ENCODE measurements around the gene DLX4. TPM values are rescaled to one million over a fixed set of nuclear protein-coding genes. Genes with fewer than 3 reads are reported as not detected.

DLX4 gene
- total RNA-seq, 1 experiment from 2014 or later = 2.5 TPM

DNA sequence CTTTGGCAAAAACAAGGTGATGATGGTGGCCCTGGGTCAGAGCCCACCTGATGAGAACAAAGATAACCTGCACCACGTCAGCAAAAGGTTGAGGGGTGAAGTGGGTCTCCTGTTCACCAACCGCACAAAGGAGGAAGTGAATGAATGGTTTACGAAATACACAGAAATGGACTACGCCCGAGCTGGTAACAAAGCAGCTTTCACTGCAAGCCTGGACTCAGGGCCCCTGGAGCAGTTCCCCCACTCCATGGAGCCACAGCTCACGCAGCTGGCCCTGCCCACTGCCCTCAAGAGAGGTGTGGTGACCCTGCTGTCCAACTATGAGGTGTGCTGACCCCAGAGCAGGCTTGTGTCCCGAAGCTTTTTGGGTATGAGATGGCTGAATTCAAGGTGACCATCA is 29.7 kb upstream of the DLX4 start:
- Histone ChIP-seq H3K18ac (ENCODE audit: insufficient read length, low read depth, low read length) (no peak overlapping the region), H3T11ph (ENCODE audit: low read length) (no peak overlapping the region), H3K9ac (ENCODE audit: extremely low read depth, insufficient read length, low read length) (no peak overlapping the region), H3K27me3 (ENCODE audit: insufficient read depth, low read length) (no peaks in the 10 kb centered on the region; the same call in 1 of the 2 replicates), H2BK12ac (ENCODE audit: insufficient read length, low read depth, low read length) (no peak overlapping the region), H2BK5ac (ENCODE audit: insufficient read length, low read length) (no peak overlapping the region), H3K4me1 (ENCODE audit: insufficient read depth, low read length) (no peaks in the 10 kb centered on the region), H2BK15ac (ENCODE audit: low read depth, low read length) (no peak overlapping the region), H2AK5ac (ENCODE audit: insufficient read length, low read length) (no peak overlapping the region), H4K8ac (replicated peaks; ENCODE audit: insufficient read length, low read depth, low read length) (no peak overlapping the region), H3K4ac (ENCODE audit: low read depth, low read length) (no peak overlapping the region), H3K79me1 (ENCODE audit: insufficient read depth, low read depth, low read length, poor library complexity, severe bottlenecking) (no peaks in the 10 kb centered on the region), H3K79me2 (ENCODE audit: insufficient read depth, low read length) (no peaks in the 10 kb centered on the region), H3K27ac (ENCODE audit: insufficient read length, low read depth, low read length) (no peak overlapping the region), H3K4me2 (ENCODE audit: insufficient read depth, insufficient read length, low read length) (no peak overlapping the region), H3K23me2 (ENCODE audit: insufficient read length, low read depth, low read length, poor library complexity, severe bottlenecking) (peaks cover 2% of the 10 kb centered on the region), H2BK120ac (ENCODE audit: low read depth, low read length, poor library complexity, severe bottlenecking) (no peak overlapping the region), H4K91ac (ENCODE audit: insufficient read length, low read depth, low read length) (no peak overlapping the region), H3K9me3 (ENCODE audit: control insufficient read depth, low read depth, low read length) (no peaks in the 10 kb centered on the region), H4K20me1 (ENCODE audit: control insufficient read depth, insufficient read depth, insufficient read length) (no peaks in the 10 kb centered on the region), H4K5ac (ENCODE audit: insufficient read length, low read depth, low read length) (no peak overlapping the region), H2AFZ (ENCODE audit: low read length) (no peak overlapping the region), H3K14ac (ENCODE audit: insufficient read depth, low read length) (no peak overlapping the region), H3K23ac (ENCODE audit: insufficient read length, low read depth, low read length) (no peak overlapping the region), H3K56ac (ENCODE audit: insufficient read length, low read depth, low read length) (no peak overlapping the region), H2BK20ac (ENCODE audit: low read depth, low read length, poor library complexity, severe bottlenecking) (no peak overlapping the region)
- Mint-ChIP-seq H3K27me3 (ENCODE audit: low read depth) (peaks cover 72% of the 10 kb centered on the region), H3K27ac (no peak overlapping the region; a peak in 1 of 7 replicates), H3K36me3 (ENCODE audit: insufficient read depth in 1 of 3, low read depth in 3 of 3) (no peaks in the 10 kb centered on the region), H3K4me1 (peaks cover 13 to 28% of the 10 kb centered on the region in 2 experiments), H3K9me3 (no peaks in the 10 kb centered on the region; a peak in 1 of 5 replicates), H3K4me3 (no peak overlapping the region)
- no peak for DNase-seq
- WGBS (ENCODE audit: extremely low coverage, insufficient read length, low lambda C conversion rate) = no CpG with 5 or more reads among the region's 7 CpGs
- TF ChIP-seq, protein P1, sequence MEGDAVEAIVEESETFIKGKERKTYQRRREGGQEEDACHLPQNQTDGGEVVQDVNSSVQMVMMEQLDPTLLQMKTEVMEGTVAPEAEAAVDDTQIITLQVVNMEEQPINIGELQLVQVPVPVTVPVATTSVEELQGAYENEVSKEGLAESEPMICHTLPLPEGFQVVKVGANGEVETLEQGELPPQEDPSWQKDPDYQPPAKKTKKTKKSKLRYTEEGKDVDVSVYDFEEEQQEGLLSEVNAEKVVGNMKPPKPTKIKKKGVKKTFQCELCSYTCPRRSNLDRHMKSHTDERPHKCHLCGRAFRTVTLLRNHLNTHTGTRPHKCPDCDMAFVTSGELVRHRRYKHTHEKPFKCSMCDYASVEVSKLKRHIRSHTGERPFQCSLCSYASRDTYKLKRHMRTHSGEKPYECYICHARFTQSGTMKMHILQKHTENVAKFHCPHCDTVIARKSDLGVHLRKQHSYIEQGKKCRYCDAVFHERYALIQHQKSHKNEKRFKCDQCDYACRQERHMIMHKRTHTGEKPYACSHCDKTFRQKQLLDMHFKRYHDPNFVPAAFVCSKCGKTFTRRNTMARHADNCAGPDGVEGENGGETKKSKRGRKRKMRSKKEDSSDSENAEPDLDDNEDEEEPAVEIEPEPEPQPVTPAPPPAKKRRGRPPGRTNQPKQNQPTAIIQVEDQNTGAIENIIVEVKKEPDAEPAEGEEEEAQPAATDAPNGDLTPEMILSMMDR (conservative IDR thresholded peaks at IDR 0.05) = no peak

Measured in H9 (cell line).